B cell (primary cell): Measurements from ENCODE around the gene NUB1. TPM values are rescaled to one million over a fixed set of nuclear protein-coding genes. Genes with fewer than 3 reads are reported as not detected.

Experiments used
- ATAC-seq: fragments of 200-7000 bp; cut with Tn5 transposase; one replicate; pipeline ENCODE4 v1.10.0; 2021; ENCODE audit warnings: low read depth, mild to moderate bottlenecking, moderate number of reproducible peaks, moderate library complexity
- CTCF ChIA-PET: fragments of 350-600 bp; sonication (Branson Sonifier 250); formaldehyde crosslinking; loops from one replicate; lab custom pipeline; 2021; ENCODE audit warnings: antibody characterized with exemption, inconsistent platforms; lab: Charles Lee
- POLR2A ChIA-PET: fragments of 350-600 bp; sonication (Branson Sonifier 250); formaldehyde crosslinking; loops from one replicate; lab custom pipeline; 2021; ENCODE audit warnings: antibody characterized with exemption; lab: Charles Lee
- DNase-seq: peaks from one replicate; pipeline ENCODE4 v3.0.0; 2013
- H2AFZ ChIP-seq: 2 replicates; pipeline ENCODE4 v1.6.1; 2012; ENCODE audit warnings: mild to moderate bottlenecking, low read depth, low read length; ENCODE audit not compliant: insufficient read depth, poor library complexity, severe bottlenecking
- H3K27ac ChIP-seq, 2 donors: 1 replicate in 1 of 2; 2 replicates in 1 of 2; pipeline ENCODE4 v1.5.1; 2012 to 2013; ENCODE audit warnings: low read length in 2 of 2, mild to moderate bottlenecking in 2 of 2, moderate library complexity in 1 of 2
- H3K27me3 ChIP-seq, 4 experiments: fragments of 200-600 bp in 1 of 4; sonication (generic) in 1 of 4; replicated peaks in 1 of 4; 1 replicate in 2 of 4; 2 replicates in 2 of 4; pipeline versions ENCODE4 v1.6.1 to v1.7.0; 2013 to 2016; ENCODE audit warnings: low read length in 3 of 4, mild to moderate bottlenecking in 2 of 4, mixed read lengths in 1 of 4, moderate library complexity in 1 of 4; ENCODE audit not compliant: insufficient read depth in 4 of 4, control insufficient read depth in 3 of 4; ENCODE audit errors: control extremely low read depth in 1 of 4
- H3K36me3 ChIP-seq, 2 experiments: replicated peaks in 1 of 2; 1 replicate in 1 of 2; 2 replicates in 1 of 2; pipeline versions ENCODE4 v1.6.1 to v1.7.1; 2013; ENCODE audit warnings: low read length in 1 of 2; ENCODE audit not compliant: insufficient read depth in 2 of 2, control insufficient read depth in 1 of 2; ENCODE audit errors: control extremely low read depth in 1 of 2, extremely low read depth in 1 of 2
- H3K4me1 ChIP-seq, 2 donors: fragments of 200-600 bp in 1 of 2; sonication (generic) in 1 of 2; 1 replicate in 1 of 2; 2 replicates in 1 of 2; pipeline versions ENCODE4 v1.5.1 to v1.6.1; 2013 to 2017; ENCODE audit warnings: low read length in 2 of 2; ENCODE audit not compliant: control insufficient read depth in 2 of 2, insufficient read depth in 2 of 2
- H3K4me2 ChIP-seq: replicated peaks from 2 replicates; pipeline ENCODE3; 2012; ENCODE audit warnings: mild to moderate bottlenecking, low read depth, low read length; ENCODE audit not compliant: poor library complexity, severe bottlenecking
- H3K4me3 ChIP-seq, 5 experiments: fragments of 200-600 bp in 1 of 5; sonication (generic) in 1 of 5; 1 replicate in 3 of 5; 2 replicates in 2 of 5; pipeline versions ENCODE4 v1.5.1 to v1.7.0; 2011 to 2016; ENCODE audit warnings: low read length in 4 of 5, mild to moderate bottlenecking in 4 of 5, low read depth in 2 of 5, control low read depth in 1 of 5, moderate library complexity in 1 of 5; ENCODE audit not compliant: insufficient read depth in 1 of 5; ENCODE audit errors: control extremely low read depth in 1 of 5, extremely low read depth in 1 of 5
- H3K79me2 ChIP-seq: fragments of 200-600 bp; sonication (generic); one replicate; pipeline ENCODE4 v1.6.0; 2016; ENCODE audit warnings: low read length; ENCODE audit not compliant: control insufficient read depth, insufficient read depth
- H3K9ac ChIP-seq: fragments of 200-600 bp; sonication (generic); 2 replicates; pipeline ENCODE4 v1.6.1; 2017; ENCODE audit warnings: mild to moderate bottlenecking, low read length, moderate library complexity
- H3K9me3 ChIP-seq, 3 donors: one replicate each; pipeline versions ENCODE4 v1.6.1 to v1.7.1; 2013; ENCODE audit warnings: low read length in 2 of 3; ENCODE audit not compliant: control insufficient read depth in 2 of 3, insufficient read depth in 1 of 3; ENCODE audit errors: control extremely low read depth in 1 of 3
- H4K20me1 ChIP-seq: 2 replicates; pipeline ENCODE4 v1.6.0; 2012; ENCODE audit warnings: mild to moderate bottlenecking, low read length; ENCODE audit not compliant: insufficient read depth, control insufficient read depth, poor library complexity, severe bottlenecking
- H3K27ac Mint-ChIP-seq: one replicate; pipeline ENCODE4 v1.8.0; 2021; ENCODE audit warnings: mixed read lengths
- H3K27me3 Mint-ChIP-seq: one replicate; pipeline ENCODE4 v1.8.0; 2021; ENCODE audit warnings: mixed read lengths
- H3K4me1 Mint-ChIP-seq: one replicate; pipeline ENCODE4 v1.8.0; 2021; ENCODE audit warnings: mixed read lengths
- H3K4me3 Mint-ChIP-seq: one replicate; pipeline ENCODE4 v1.8.0; 2021; ENCODE audit warnings: mixed read lengths
- H3K9me3 Mint-ChIP-seq: one replicate; pipeline ENCODE4 v1.8.0; 2022; ENCODE audit warnings: mixed read lengths; ENCODE audit not compliant: insufficient read depth
- EZH2 ChIP-seq: IDR thresholded peaks from 2 replicates; pipeline ENCODE4 v1.6.1; 2012; ENCODE audit warnings: borderline replicate concordance, low read depth, mild to moderate bottlenecking, moderate library complexity, low read length; ENCODE audit not compliant: insufficient read depth, poor library complexity, severe bottlenecking
- WGBS: methylation state at CpG from one replicate; pipeline ENCODE4 v1.1.5; 2013; ENCODE audit warnings: missing lambda C conversion rate; ENCODE audit not compliant: insufficient coverage; 5-methylcytosine and 5-hydroxymethylcytosine counted together
- intact Hi-C: fragments of 100-400 bp; cut with micrococcal nuclease; formaldehyde crosslinking; loops from one replicate; pipeline ENCODE4 v1.10.0; 2022
- polyA plus RNA-seq: library from polyadenylated mRNA; depleted of rRNA; stranded (reverse); fragments of >200 nt; gene quantifications from 2 replicates; pipeline ENCODE4 v1.2.3, GENCODE V29; 2012
- total RNA-seq, 2 donors: library from RNA; stranded (reverse); fragments of 120-200 nt in 1 of 2; gene quantifications; 1 replicate in 1 of 2; 2 replicates in 1 of 2; pipeline versions ENCODE4 v1.2.3 to v1.2.4, GENCODE V29; 2013 to 2022
- TF ChIP-seq, protein P1 (sequence below): fragments of 200-600 bp; IDR thresholded peaks from one replicate; pipeline ENCODE4 v1.8.0; 2022; ENCODE audit warnings: antibody characterized with exemption, mild to moderate bottlenecking

Gene NUB1
- total and polyA plus RNA-seq, 2 donors (not counting 1 experiment from before 2014, with no cell fraction given) = 55.0 to 104 TPM

DNA sequence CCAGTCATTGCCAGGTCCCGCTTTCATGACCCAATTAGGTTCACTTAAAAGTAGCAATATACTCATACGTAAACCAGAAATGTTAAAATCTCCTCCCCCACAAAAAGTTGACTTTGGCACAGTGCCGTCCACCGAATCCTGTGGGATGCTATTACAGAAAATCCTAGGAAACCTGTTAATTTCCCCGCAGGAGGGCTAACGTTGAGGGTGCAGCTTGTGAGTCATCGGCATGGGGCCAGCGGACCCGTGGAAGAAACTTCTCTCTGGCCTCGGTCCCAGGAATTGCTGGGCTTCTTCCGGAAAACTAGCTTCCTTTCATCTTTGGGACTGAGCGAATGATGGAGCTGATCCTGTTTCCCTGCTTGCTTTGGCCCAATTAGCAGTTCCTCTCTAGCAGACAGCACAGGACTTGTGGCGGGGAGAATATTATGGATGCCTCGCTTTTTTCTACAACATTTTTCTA is 84.9 kb downstream of the NUB1 start:
- CTCF ChIA-PET = no interaction called here
- Histone ChIP-seq H3K9me3 (peaks cover 0 to 9% (median 4%) of the 10 kb centered on the region in 3 donors), H3K36me3 (no peaks in the 10 kb centered on the region), H3K79me2 (no peaks in the 10 kb centered on the region), H3K4me3 (no peak overlapping the region), H3K4me2 (no peak overlapping the region), H4K20me1 (no peaks in the 10 kb centered on the region), H3K4me1 (peaks cover 12 to 13% of the 10 kb centered on the region in 2 donors), H3K27ac (no peak overlapping the region), H3K9ac (no peak overlapping the region), H2AFZ (no peak overlapping the region), H3K27me3 (peaks cover 0 to 4% (median 1%) of the 10 kb centered on the region in 4 experiments)
- H3K9me3 Mint-ChIP-seq = peaks cover 3% of the 10 kb centered on the region
- no peak overlapping the region for H3K27ac Mint-ChIP-seq
- DNase-seq (no peak), ATAC-seq (no peak)
- TF ChIP-seq EZH2 = no peak
- H3K4me1 Mint-ChIP-seq = peaks cover 12% of the 10 kb centered on the region
- 93% methylated on average over 14 of the region's 14 CpGs for WGBS
- no peak overlapping the region for H3K4me3 Mint-ChIP-seq
- H3K27me3 Mint-ChIP-seq = peaks cover 34% of the 10 kb centered on the region
- POLR2A ChIA-PET = no interaction called here
- intact Hi-C loops = no loop called here

DNA sequence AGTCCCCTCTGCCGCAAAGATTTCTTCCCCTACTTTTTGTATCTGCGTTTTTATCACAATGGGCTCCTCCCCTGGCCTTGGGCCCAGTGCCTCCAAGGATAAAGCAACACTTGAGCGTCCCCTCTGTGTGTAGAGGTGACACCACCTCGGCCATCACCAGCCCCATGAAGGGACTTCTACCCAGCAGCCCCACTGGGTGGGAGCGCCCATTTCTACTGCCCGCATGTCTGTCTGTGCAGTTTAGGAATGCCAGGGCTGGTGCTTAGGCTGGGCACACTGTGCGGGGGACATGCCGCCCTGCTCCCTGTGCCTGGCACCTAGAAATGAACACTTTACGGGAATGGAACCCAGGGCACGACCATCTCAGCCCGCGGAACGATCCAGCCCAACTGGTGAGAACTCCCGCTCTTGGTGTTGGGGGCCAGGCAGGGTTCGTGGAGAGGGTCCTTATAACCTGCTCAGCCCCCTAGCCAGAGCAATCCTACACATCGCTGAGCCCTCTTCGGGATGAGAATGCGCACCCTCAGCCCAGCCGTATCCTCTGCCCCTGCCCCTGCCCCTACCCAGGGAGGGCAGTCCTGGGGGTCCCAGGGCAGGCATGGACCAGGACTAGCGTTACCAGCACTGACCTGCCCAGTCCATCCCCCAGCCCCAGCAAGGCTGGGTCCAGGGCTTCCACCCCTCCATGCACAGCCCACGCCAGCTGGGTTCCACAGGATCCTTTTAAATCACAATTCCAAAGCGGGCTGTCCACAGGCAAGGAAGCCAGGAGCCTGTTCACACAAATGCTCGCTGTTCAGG is 85.5 kb downstream of the NUB1 start:
- Mint-ChIP-seq H3K4me3 (no peak overlapping the region), H3K27me3 (peaks cover 34% of the 10 kb centered on the region), H3K4me1 (peaks cover 12% of the 10 kb centered on the region), H3K9me3 (peaks cover under 1% of the 10 kb centered on the region), H3K27ac (no peak overlapping the region)
- Histone ChIP-seq H3K27me3 (peaks cover 0 to 4% (median 0%) of the 10 kb centered on the region in 4 experiments), H3K9ac (no peak overlapping the region), H3K36me3 (no peaks in the 10 kb centered on the region), H3K4me3 (no peak overlapping the region), H2AFZ (no peak overlapping the region), H3K27ac (no peak overlapping the region), H3K4me2 (no peak overlapping the region), H3K79me2 (no peaks in the 10 kb centered on the region), H3K9me3 (peaks cover 0 to 3% (median 0%) of the 10 kb centered on the region in 3 donors), H4K20me1 (no peaks in the 10 kb centered on the region), H3K4me1 (peaks cover 12 to 13% of the 10 kb centered on the region in 2 donors)
- ATAC-seq (no peak), DNase-seq (no peak)
- intact Hi-C loops = no loop called here
- ChIA-PET CTCF (no interaction called here), POLR2A (no interaction called here)
- 97% methylated on average over 20 of the region's 23 CpGs for WGBS
- no peak for TF ChIP-seq EZH2
- TF ChIP-seq, protein P1, sequence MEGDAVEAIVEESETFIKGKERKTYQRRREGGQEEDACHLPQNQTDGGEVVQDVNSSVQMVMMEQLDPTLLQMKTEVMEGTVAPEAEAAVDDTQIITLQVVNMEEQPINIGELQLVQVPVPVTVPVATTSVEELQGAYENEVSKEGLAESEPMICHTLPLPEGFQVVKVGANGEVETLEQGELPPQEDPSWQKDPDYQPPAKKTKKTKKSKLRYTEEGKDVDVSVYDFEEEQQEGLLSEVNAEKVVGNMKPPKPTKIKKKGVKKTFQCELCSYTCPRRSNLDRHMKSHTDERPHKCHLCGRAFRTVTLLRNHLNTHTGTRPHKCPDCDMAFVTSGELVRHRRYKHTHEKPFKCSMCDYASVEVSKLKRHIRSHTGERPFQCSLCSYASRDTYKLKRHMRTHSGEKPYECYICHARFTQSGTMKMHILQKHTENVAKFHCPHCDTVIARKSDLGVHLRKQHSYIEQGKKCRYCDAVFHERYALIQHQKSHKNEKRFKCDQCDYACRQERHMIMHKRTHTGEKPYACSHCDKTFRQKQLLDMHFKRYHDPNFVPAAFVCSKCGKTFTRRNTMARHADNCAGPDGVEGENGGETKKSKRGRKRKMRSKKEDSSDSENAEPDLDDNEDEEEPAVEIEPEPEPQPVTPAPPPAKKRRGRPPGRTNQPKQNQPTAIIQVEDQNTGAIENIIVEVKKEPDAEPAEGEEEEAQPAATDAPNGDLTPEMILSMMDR = no peak
